ENCODE data around the gene CASP2.
"Not testable (repeated sequence)": the region's sequence is repeated elsewhere in the genome, so short reads cannot be mapped to it uniquely, and the experiment has no call there.

The CASP2 gene

GRCh38 chr7:143283381-143283780, 4.8 kb upstream of the CASP2 start:
- no peaks in the 10 kb centered on the region for H3K27me3 ChIP-seq (ENCODE audit: insufficient read depth, low read length)
- H3K4me1 ChIP-seq (ENCODE audit: control insufficient read depth, insufficient read depth, low read length, unreplicated experiment), result peaks cover 16% of the 10 kb centered on the region
- no peak overlapping the region for H3K27ac ChIP-seq (ENCODE audit: low read depth, low read length)
- H3K36me3 ChIP-seq (ENCODE audit: insufficient read depth, low read length), result no peaks in the 10 kb centered on the region
- no peak overlapping the region for H3K4me3 ChIP-seq (ENCODE audit: low read depth, low read length)
- H2AFZ ChIP-seq (ENCODE audit: low read length, unreplicated experiment), result no peak overlapping the region
- peaks cover 2% of the 10 kb centered on the region for H3K79me2 ChIP-seq (ENCODE audit: control insufficient read depth, insufficient read depth, low read length, unreplicated experiment)

DNA sequence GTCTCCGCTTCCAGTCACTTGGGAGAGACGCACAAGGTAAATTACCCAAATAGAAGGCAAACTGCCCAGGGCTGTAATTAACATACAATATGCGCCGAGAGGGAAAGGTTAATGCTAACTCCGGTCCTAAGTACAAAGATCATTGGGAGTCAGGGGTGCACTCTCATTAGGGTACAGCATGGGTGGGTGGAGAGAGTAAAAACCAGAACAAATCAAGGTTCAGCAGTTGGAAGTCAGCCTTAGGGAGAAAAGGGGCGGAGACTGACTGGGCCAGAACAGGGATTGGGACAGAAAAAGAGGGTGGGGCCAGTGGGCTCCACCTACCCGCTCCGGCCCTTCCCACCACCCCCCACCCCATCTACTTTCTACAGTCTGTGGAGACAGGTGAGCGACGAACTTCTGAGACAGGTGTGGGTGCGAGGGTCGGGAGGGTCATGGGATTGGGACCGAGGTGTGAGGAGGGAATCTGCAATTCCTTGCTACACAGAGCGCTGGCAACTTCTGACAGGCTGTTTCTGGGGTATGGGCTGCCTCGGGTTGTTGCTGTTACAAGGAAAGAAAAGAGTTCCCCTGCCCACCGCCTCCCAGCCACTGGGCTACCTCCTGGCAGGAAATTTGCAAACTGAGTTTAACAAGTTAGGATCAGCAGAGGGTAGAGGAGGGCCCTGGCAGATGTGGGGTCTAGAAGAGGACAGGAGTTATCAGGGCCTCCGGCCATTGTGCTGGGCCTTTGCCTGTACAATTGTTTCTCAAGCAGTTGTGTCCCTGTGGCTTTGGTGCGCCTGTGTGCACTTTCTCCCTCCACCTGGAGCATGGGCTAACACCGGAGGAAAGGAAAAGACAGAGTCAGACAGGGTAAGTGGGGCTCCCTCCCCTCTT, 3.3 kb upstream of the CASP2 start, which contains the start of gene TMEM139:
Gene TMEM139 (plus strand): TSS at position 368 of the 879 bp plus-strand sequence. CDS start 1,000 bp downstream, outside the sequence.
- peaks cover 16% of the 10 kb centered on the region for H3K79me2 ChIP-seq (ENCODE audit: control insufficient read depth, insufficient read depth, low read length, unreplicated experiment)
- H3K4me1 ChIP-seq (ENCODE audit: control insufficient read depth, insufficient read depth, low read length, unreplicated experiment), result peaks cover 17% of the 10 kb centered on the region
- H3K27ac ChIP-seq (ENCODE audit: low read depth, low read length), result no peak within 1 kb of the TSS
- no peak within 1 kb of the TSS for H3K4me3 ChIP-seq (ENCODE audit: low read depth, low read length)
- no peak within 1 kb of the TSS for H2AFZ ChIP-seq (ENCODE audit: low read length, unreplicated experiment)
- H3K27me3 ChIP-seq (ENCODE audit: insufficient read depth, low read length), result no peaks in the 10 kb centered on the region
- H3K36me3 ChIP-seq (ENCODE audit: insufficient read depth, low read length), result no peaks in the 10 kb centered on the region

DNA sequence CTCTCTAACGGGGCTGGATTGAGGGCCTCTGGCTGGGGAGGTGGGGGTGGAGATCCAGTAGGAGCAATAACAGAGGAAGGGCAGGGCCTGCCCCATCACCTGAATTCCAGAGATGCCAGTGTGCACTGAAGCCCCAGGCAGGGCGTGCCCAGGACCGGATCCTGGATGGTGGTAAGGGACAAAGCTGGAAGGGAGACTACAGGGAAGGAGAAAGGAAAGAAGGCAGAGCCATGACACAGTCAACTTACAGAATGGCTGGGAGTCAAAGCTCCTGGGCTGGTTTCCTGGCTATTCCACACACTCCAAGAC, 2.7 kb upstream of the CASP2 start:
- Histone ChIP-seq H2AFZ (ENCODE audit: low read length, unreplicated experiment) (no peak overlapping the region), H3K4me1 (ENCODE audit: control insufficient read depth, insufficient read depth, low read length, unreplicated experiment) (peaks cover 17% of the 10 kb centered on the region), H3K27me3 (ENCODE audit: insufficient read depth, low read length) (no peaks in the 10 kb centered on the region), H3K36me3 (ENCODE audit: insufficient read depth, low read length) (no peaks in the 10 kb centered on the region), H3K79me2 (ENCODE audit: control insufficient read depth, insufficient read depth, low read length, unreplicated experiment) (peaks cover 22% of the 10 kb centered on the region), H3K27ac (ENCODE audit: low read depth, low read length) (no peak overlapping the region), H3K4me3 (ENCODE audit: low read depth, low read length) (no peak overlapping the region)

DNA sequence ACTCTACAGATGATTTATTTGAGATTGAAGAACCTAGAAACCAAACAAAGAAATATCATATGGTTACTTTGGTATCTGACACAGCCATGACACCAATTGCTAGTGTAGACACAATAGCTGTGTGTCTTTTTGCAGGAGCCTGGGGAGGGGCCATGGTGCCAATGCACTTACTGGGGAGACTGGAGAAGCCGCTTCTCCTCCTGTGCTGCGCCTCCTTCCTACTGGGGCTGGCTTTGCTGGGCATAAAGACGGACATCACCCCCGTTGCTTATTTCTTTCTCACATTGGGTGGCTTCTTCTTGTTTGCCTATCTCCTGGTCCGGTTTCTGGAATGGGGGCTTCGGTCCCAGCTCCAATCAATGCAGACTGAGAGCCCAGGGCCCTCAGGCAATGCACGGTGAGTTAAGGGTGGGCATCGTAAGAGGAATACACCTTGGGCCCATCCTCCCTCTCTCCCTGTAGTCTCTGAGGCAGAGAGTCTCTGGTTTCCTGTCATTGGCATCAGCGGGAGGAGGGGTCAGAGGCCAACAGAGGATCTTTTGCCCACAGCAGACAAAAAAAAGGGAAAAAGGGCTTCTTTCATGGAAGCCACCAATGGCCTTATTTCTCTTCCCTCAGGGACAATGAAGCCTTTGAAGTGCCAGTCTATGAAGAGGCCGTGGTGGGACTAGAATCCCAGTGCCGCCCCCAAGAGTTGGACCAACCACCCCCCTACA, 2.2 kb upstream of the CASP2 start:
- Histone ChIP-seq H2AFZ (ENCODE audit: low read length, unreplicated experiment) (no peak overlapping the region), H3K79me2 (ENCODE audit: control insufficient read depth, insufficient read depth, low read length, unreplicated experiment) (peaks cover 27% of the 10 kb centered on the region), H3K4me1 (ENCODE audit: control insufficient read depth, insufficient read depth, low read length, unreplicated experiment) (peaks cover 23% of the 10 kb centered on the region), H3K4me3 (ENCODE audit: low read depth, low read length) (no peak overlapping the region), H3K36me3 (ENCODE audit: insufficient read depth, low read length) (no peaks in the 10 kb centered on the region), H3K27ac (ENCODE audit: low read depth, low read length) (no peak overlapping the region), H3K27me3 (ENCODE audit: insufficient read depth, low read length) (no peaks in the 10 kb centered on the region)

GRCh38 chr7:143286522-143286890, 1.6 kb upstream of the CASP2 start:
- H3K36me3 ChIP-seq (ENCODE audit: insufficient read depth, low read length), result peaks cover 3% of the 10 kb centered on the region; the same call in 1 of the 2 replicates
- H3K79me2 ChIP-seq (ENCODE audit: control insufficient read depth, insufficient read depth, low read length, unreplicated experiment), result peaks cover 33% of the 10 kb centered on the region
- H3K4me3 ChIP-seq (ENCODE audit: low read depth, low read length), result no peak overlapping the region
- H3K27ac ChIP-seq (ENCODE audit: low read depth, low read length), result no peak overlapping the region
- H2AFZ ChIP-seq (ENCODE audit: low read length, unreplicated experiment), result no peak overlapping the region
- H3K27me3 ChIP-seq (ENCODE audit: insufficient read depth, low read length), result no peaks in the 10 kb centered on the region
- H3K4me1 ChIP-seq (ENCODE audit: control insufficient read depth, insufficient read depth, low read length, unreplicated experiment), result peaks cover 28% of the 10 kb centered on the region

DNA sequence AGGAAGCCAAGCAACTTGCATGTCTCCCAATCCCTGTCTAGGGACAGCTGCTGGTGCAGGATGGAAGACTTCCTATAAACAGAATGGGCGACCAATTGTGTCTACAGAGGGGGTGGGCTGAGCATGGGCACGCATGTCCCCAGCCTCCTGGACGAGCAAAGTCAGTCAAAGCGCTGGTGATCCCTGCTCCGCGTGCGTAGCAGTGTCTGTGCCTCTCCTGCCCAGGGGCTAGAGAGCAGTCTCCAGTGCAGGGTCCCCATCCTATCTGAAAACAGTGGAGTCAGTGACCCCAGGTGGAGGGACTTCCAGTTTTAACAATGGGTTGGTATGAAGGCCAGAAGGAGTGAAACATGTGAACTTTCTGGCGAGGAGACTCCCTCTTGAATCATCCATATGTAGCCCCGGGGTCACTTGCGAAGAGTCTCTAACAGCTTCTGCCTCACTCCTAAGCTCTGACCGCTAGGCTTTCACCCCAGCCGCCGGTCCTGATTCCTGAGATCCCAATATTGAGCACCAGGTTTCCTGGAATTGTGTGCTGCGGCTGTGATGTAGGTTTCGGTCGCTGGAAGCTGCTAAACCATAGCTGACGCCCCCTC, 714 bp upstream of the CASP2 start:
- Histone ChIP-seq H2AFZ (ENCODE audit: low read length, unreplicated experiment) (peak overlapping the region; percentile 33), H3K27ac (ENCODE audit: low read depth, low read length) (no peak overlapping the region), H3K27me3 (ENCODE audit: insufficient read depth, low read length) (no peaks in the 10 kb centered on the region), H3K4me3 (ENCODE audit: low read depth, low read length) (peak overlapping the region; percentile 32), H3K36me3 (ENCODE audit: insufficient read depth, low read length) (peaks cover 10% of the 10 kb centered on the region), H3K4me1 (ENCODE audit: control insufficient read depth, insufficient read depth, low read length, unreplicated experiment) (peaks cover 28% of the 10 kb centered on the region), H3K79me2 (ENCODE audit: control insufficient read depth, insufficient read depth, low read length, unreplicated experiment) (peaks cover 40% of the 10 kb centered on the region)

- H3K79me2 ChIP-seq (ENCODE audit: control insufficient read depth, insufficient read depth, low read length, unreplicated experiment), result peaks cover 42% of the 10 kb centered on the region
- H3K4me1 ChIP-seq (ENCODE audit: control insufficient read depth, insufficient read depth, low read length, unreplicated experiment), result peaks cover 24% of the 10 kb centered on the region
- H3K27me3 ChIP-seq (ENCODE audit: insufficient read depth, low read length), result no peaks in the 10 kb centered on the region
- peak overlapping the region; percentile 45 for H3K27ac ChIP-seq (ENCODE audit: low read depth, low read length)
- H2AFZ ChIP-seq (ENCODE audit: low read length, unreplicated experiment), result peak overlapping the region; percentile 74
- peak overlapping the region; percentile 91 for H3K4me3 ChIP-seq (ENCODE audit: low read depth, low read length)
- H3K36me3 ChIP-seq (ENCODE audit: insufficient read depth, low read length), result peaks cover 15% of the 10 kb centered on the region
These were observed 685 bp downstream of the CASP2 start for GRCh38 chr7:143288836-143289235.

- Histone ChIP-seq H3K4me1 (ENCODE audit: control insufficient read depth, insufficient read depth, low read length, unreplicated experiment) (peaks cover 22% of the 10 kb centered on the region), H2AFZ (ENCODE audit: low read length, unreplicated experiment) (no peak overlapping the region), H3K27me3 (ENCODE audit: insufficient read depth, low read length) (no peaks in the 10 kb centered on the region), H3K36me3 (ENCODE audit: insufficient read depth, low read length) (peaks cover 20% of the 10 kb centered on the region), H3K27ac (ENCODE audit: low read depth, low read length) (peak overlapping the region; percentile 45), H3K79me2 (ENCODE audit: control insufficient read depth, insufficient read depth, low read length, unreplicated experiment) (peaks cover 47% of the 10 kb centered on the region), H3K4me3 (ENCODE audit: low read depth, low read length) (peak overlapping the region; percentile 91)
These were observed 1.3 kb downstream of the CASP2 start for GRCh38 chr7:143289421-143289820.

DNA sequence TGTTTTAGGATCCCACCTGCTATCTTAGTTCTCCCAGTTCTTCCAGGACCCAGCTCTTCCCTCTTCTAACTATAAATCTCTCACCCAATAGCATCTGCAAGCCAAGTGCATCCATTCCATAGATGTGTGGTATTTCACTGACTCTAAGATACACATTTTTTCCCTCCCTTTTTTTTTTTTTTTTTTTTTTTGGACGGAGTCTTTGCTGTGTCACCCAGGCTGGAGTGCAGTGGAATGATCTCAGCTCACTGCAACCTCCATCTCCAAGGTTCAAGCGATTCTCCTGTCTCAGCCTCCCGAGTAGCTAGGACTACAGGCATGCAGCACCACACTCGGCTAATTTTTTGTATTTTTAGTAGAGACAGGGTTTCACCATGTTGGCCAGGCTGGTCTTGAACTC, 1.7 kb downstream of the CASP2 start:
- peak overlapping the region; percentile 45 for H3K27ac ChIP-seq (ENCODE audit: low read depth, low read length)
- H3K4me1 ChIP-seq (ENCODE audit: control insufficient read depth, insufficient read depth, low read length, unreplicated experiment), result peaks cover 22% of the 10 kb centered on the region
- peaks cover 51% of the 10 kb centered on the region for H3K79me2 ChIP-seq (ENCODE audit: control insufficient read depth, insufficient read depth, low read length, unreplicated experiment)
- not testable (repeated sequence) for H3K27me3 ChIP-seq (ENCODE audit: insufficient read depth, low read length); H2AFZ ChIP-seq (ENCODE audit: low read length, unreplicated experiment)
- peaks cover 24% of the 10 kb centered on the region for H3K36me3 ChIP-seq (ENCODE audit: insufficient read depth, low read length)
- peak overlapping the region; percentile 91 for H3K4me3 ChIP-seq (ENCODE audit: low read depth, low read length)

- Histone ChIP-seq H2AFZ (ENCODE audit: low read length, unreplicated experiment) (no peak overlapping the region), H3K79me2 (ENCODE audit: control insufficient read depth, insufficient read depth, low read length, unreplicated experiment) (peaks cover 55% of the 10 kb centered on the region), H3K36me3 (ENCODE audit: insufficient read depth, low read length) (peaks cover 27% of the 10 kb centered on the region), H3K27me3 (ENCODE audit: insufficient read depth, low read length) (no peaks in the 10 kb centered on the region), H3K4me1 (ENCODE audit: control insufficient read depth, insufficient read depth, low read length, unreplicated experiment) (peaks cover 23% of the 10 kb centered on the region), H3K4me3 (ENCODE audit: low read depth, low read length) (peak overlapping the region; percentile 91), H3K27ac (ENCODE audit: low read depth, low read length) (no peak overlapping the region)
These were observed 2.1 kb downstream of the CASP2 start for GRCh38 chr7:143290293-143290692.

All from ACC112 (cell line).